DMS 273 (cell line): ENCODE data around the gene PIP4K2A.

Experiments used
- DNase-seq: peaks from one replicate; lab custom pipeline; 2025; ENCODE audit not compliant: unreplicated experiment; lab: John Stamatoyannopoulos, UW

The PIP4K2A gene

GRCh38 chr10:22643116-22643515, 71.3 kb downstream of the PIP4K2A start:
- no peak for DNase-seq

DNA sequence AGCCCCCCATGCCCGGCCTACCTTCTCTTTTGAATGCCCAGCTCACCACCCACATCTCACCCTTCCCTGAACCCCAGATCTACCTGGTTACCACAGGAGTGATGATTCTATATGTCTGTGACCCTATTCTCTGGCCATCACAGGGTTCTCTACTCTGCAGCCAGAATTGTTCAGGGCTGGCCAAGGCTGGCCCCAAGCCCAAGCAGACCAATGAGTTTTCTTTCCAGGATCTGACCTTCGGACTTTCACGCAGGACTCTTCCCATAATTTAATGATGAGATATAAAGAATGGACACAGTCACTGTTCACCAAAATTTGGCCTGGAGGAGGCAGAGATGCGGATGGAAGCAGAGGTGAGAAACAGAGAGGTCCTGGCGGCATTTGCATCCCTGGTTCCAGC, 72.6 kb downstream of the PIP4K2A start:
- DNase-seq = no peak

DNA sequence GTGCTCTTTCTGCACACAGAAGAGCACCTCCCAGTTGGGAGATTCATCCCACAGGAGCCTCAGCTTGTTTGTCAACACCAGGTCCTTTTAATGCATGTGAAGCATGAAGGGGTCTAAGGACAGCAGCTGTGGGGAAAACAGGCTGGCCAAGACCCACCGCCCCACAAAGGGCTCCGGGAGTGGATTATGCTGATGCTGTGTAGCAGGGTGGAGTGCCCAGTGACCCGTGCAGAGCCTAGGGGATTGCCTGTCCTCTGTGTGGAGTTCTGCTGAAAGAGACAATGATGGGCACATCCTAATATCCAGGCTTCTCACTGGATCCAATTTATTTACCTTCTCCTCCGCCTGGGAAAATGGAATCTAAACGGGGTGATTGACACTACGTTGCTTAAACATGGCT, 74.0 kb downstream of the PIP4K2A start:
- no peak for DNase-seq

DNA sequence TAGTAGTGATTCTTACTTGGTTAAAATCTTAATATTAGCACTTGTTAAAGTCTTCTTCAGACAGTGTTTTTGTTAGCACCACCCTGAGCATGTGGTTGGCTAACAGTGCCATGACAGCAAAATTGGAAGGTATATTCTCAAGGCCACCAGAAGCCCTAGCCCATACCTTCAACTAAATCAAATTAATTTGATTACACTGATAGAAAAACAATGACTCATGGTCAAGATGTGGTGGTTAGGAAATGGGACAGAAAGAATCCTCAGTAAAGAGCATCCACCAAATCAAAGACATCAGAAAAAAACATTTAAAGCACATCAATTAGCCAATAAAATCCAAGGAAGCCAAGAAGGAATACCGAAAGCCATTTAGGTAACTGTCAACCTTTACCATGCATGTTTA, 75.5 kb downstream of the PIP4K2A start:
- DNase-seq = no peak

GRCh38 chr10:22637491-22637890, 76.9 kb downstream of the PIP4K2A start:
- DNase-seq = no peak

DNA sequence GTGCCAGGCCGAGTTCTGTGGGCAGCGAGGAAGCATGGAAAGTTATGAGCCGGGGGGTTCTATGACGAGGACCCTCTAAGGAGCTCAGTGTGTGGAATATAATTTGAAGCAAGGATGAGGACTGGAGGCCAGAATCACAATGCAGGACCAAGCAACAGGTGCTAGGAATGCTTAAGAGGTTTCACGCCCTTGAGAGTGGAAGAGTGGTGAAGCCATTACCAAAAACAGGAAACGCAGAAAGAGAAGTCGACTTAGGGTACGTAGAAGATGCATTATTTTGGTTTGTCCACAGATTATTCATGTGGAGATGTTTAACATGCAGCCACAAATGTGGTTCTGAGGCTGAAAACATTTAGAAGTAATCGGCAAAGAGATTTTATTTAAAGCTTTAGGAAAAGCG, 78.7 kb downstream of the PIP4K2A start:
- DNase-seq = no peak

GRCh38 chr10:22634606-22635459, 79.5 kb downstream of the PIP4K2A start:
- DNase-seq = no peak

GRCh38 chr10:22634093-22634492, 80.3 kb downstream of the PIP4K2A start:
- DNase-seq = no peak

- no peak for DNase-seq
These were observed 80.8 kb downstream of the PIP4K2A start for GRCh38 chr10:22633528-22633927.

- DNase-seq = no peak
These were observed 81.3 kb downstream of the PIP4K2A start for GRCh38 chr10:22633106-22633505.

GRCh38 chr10:22631646-22632278, 82.6 kb downstream of the PIP4K2A start:
- no peak for DNase-seq

DNA sequence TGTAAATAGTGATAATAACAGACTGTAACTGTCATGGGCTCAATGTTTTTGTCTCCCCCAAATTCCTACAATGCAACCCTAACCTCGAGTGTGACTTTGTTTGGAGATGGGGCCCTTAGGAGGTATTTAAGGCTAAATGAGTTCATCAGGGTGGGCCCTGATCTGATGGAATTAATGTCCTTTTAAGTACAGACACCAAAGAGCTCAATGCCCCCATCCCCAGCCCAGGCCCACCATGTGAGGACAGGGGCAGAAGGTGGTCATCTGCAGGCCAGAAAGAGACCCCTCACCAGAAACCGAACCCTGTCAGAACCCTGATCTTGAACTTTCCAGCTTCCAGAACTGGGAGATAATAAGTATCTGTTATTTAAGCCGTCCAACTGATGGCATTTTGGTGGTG, 83.2 kb downstream of the PIP4K2A start:
- DNase-seq = no peak

GRCh38 chr10:22630234-22631174, 83.9 kb downstream of the PIP4K2A start:
- DNase-seq = peak; percentile 13

GRCh38 chr10:22629852-22630233, 84.5 kb downstream of the PIP4K2A start:
- no peak for DNase-seq

- DNase-seq = no peak
These were observed 85.3 kb downstream of the PIP4K2A start for GRCh38 chr10:22629126-22629525.

GRCh38 chr10:22628309-22628708, 86.1 kb downstream of the PIP4K2A start:
- DNase-seq = no peak

DNA sequence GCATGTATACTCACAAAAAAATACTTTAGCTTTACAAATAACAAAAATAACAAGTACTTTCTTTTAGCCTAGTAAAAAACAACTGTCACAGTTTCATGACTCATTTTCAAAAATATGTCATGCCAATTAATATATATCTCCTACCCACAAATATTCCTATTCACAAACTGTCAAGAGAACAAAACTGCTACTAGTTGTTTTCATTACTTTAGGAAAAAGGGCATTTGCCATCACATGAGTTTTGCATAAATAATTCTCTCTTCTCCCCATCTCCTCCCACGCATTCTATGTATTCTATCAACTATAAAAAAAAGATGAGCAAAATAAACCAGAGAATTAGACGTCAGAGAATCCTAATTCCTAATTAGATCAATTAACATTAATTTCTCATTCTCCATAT, 87.6 kb downstream of the PIP4K2A start:
- no peak for DNase-seq

DNA sequence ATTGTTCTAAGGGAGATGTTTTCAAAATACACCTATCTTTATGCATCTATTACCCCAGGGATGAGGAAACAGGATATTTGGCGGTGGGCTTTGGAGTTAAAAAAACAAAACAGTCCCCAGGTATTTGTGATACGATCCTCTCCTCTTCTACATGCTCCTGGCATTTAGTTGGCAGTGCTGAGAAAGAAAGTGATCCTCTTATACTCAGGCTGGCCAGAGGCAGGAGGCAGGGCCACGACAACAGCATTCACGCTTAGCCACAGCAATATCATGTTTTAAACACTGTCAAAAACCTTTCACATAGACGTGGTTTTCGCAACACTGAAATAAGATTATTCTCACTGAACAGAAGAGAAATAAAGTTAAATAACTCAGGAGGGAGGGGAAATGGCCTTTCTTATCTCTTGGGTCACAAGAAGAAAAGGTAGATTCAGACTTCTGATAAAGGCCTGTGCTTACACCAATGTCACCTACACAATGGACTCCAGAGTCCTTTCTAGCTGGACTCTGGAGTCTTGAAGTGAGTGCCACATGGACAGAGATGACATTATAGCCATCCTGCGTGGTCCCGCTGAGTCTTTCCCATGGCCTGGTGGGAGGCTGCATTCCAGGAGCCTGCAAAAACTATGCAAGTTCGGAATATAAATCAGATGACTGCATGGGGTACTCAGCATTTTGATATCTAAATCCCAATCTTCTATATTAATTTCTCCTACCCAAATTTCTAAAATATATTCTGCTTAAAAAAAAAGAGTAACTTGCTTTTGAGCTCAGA, 88.7 kb downstream of the PIP4K2A start:
- peak; percentile 22 for DNase-seq

GRCh38 chr10:22624287-22624738, 90.1 kb downstream of the PIP4K2A start:
- DNase-seq = no peak

DNA sequence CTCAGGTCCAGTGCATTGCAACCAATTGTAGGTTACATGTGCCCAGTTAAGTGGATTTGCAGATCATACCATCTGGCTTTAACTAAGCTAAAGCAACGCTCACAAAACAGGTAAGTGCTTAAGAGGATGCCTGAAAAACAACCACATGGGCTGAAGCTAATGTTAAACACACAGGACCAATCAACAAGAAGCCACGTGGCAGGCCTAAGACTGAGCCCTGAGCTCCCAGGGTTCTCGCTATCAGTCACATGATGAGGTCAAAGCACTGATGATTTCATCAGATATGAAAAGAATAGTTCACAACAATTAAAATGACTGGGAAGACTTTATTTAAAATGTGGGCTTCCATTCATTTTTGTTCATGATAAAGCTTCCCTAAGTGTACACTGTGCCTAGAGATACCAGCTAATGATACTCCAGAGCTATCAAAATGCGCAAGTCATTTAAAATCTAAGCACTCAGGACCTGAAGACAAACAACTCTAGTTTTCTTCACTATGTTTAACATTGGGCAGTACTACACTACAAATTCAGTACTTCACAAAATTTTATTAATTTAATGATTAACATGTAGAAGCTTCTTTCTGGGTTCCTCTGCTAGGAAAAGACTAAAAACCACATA, 90.6 kb downstream of the PIP4K2A start:
- DNase-seq = peak; percentile 15
